LHCN-M2 (cell line): Measurements from ENCODE around the gene TNFRSF18. TPM values are rescaled to one million over a fixed set of nuclear protein-coding genes. Genes with fewer than 3 reads are reported as not detected.

Experiments
- DNase-seq: peaks from one replicate; pipeline ENCODE4 v3.0.0-alpha.2; 2012; ENCODE audit warnings: low read depth
- total RNA-seq: library from RNA; depleted of rRNA; stranded (reverse); fragments of >200 nt; gene quantifications from 2 replicates; pipeline ENCODE4 v1.2.3, GENCODE V29; 2014

The TNFRSF18 gene
- total RNA-seq, 1 experiment from 2014 or later = not detected

DNA sequence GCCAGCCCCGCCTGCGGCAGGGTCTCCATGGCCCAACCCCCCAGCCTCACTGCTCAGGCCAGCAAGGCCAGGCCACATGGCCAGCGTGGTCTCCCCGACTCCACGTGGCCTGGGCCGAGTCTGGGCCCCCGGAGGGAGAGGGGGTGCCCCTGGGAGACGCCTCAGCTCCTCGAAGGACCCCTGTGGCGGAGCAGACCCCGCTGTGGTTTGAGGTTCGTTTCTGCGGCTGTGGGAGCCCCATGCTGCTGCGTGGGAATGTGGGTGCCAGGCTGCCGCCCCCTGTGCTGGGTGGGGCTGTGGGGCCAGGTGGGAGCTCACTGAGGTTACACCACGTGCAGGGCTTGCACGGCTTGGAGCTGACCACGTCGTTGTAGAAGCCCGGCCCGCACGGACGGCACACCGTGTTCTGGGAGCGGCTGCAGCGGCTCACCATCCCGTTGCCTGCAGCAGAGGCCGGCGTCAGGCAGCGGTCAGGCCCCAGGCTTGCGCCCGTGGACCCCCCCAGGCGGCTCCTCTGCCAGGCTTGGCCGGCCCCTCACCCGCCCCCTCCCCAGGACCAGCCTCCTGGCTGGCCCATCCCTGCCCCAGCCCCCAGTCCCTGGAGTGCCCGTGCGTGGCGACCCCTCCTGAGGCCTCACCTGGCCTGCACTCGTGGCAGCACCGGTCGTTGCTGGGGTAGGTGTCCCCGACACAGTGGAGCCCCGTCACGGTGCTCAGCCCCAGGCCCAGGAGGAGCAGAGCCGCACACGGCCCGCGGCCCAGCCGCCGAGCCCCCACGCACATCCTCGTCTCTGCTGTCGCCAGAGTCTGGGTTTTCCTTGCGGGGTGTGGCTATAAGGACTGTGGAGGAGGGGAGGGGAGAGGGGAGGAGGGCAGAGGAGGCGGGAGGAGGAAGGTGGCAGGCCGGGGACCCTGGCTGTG, 7.2 kb upstream of the TNFRSF18 start, which contains the start of gene TNFRSF4:
TSS of gene TNFRSF4 (minus strand) at position 809 of the 921 bp plus-strand sequence. CDS start at position 783, 26 bp downstream.
- DNase-seq = no peak

DNA sequence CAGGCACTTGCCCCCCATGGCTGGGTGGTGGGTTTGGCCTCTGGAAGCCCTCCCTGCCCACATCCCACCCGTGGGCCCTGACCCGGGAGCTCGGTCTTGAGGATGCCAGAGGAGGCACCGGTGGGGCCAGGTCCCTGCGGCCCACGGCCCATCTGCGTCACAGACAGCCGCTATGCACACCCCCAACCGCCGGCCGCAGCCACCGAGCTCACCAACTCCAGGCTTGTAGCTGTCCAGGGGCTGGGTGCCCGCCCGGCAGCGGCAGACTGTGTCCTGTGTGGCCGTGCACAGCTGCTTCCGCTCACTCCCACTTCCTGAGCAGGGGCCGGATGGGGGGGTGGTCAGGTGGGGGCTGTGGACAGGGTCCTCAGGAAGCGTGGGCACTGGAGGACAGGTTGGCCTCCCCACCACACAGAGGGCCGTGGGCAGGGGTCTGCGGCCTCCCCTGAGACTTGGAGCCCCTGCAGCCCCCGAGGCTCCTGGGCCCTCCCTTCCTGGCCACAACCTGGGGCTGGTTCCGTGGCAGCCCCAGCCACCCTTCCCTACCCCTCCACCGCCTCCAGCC, 6.5 kb upstream of the TNFRSF18 start:
- peak; percentile 37 for DNase-seq

GRCh38 chr1:1211541-1212441, 5.4 kb upstream of the TNFRSF18 start:
- DNase-seq = no peak

- no peak for DNase-seq
Observed at GRCh38 chr1:1210726-1211540, 4.5 kb upstream of the TNFRSF18 start.

- DNase-seq = peak; percentile 23
Observed at GRCh38 chr1:1208713-1209433, 2.5 kb upstream of the TNFRSF18 start.

- DNase-seq = no peak
Observed at GRCh38 chr1:1207571-1207892, 1.1 kb upstream of the TNFRSF18 start.

DNA sequence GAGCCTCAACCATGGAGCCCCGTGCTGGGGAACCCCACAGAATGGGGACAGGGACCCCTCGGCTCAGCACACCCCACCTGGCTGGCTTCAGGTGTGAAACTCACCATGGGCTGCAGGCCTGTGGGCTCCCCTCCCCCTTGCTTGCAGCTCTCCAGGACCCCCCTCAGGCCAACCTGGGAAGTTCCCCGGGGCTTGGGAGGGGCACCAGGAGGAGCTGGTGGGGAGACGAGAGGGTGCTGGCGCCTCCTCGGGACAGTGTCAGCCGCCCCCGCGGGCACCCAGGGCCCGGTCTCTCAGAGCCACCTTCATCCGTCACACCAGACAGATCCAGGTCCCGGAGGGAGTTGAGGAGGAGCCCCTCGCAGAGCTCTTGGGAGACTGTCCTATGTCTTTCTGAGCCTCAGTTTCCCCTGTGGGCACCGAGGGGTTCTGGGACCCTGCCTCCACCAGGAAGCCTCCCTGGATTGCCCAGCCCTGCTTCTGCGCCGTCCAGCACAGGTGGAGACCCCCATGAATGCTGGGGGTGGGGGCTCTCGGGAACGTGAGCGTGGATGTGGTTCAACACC, 657 bp upstream of the TNFRSF18 start:
- no peak for DNase-seq

- DNase-seq = no peak
Observed at GRCh38 chr1:1205769-1206375, 520 bp downstream of the TNFRSF18 start.

- no peak for DNase-seq
Observed at GRCh38 chr1:1204998-1205768, 1.2 kb downstream of the TNFRSF18 start.

DNA sequence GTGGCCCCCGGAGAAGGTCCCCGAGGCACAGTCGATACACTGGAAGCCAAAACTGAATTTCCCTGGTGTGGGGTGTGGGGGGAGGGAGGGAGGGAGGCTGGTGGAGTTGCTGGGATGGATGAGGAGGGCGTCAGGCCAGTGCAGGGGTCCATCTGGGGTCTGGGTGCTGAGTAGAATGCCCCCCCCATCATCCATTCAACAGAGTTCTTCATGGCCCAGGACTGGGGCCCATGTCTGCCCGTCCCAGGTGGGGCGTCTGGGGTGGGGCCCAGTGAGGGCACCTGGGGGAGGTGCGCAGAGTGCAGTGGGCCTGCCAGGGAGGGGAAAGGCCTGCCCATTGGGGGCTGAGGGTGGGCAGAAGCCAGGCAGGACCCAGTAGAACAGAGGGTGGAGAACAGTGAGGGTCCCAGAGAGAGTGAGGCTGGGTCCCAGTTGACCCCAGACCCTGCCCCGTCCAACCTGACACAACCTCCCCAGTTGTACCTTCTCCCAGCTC, 1.9 kb downstream of the TNFRSF18 start:
- no peak for DNase-seq

- no peak for DNase-seq
Observed at GRCh38 chr1:1203561-1204424, 2.6 kb downstream of the TNFRSF18 start.

GRCh38 chr1:1202831-1203560, 3.4 kb downstream of the TNFRSF18 start:
- no peak for DNase-seq

GRCh38 chr1:1200876-1201810, 5.2 kb downstream of the TNFRSF18 start:
- DNase-seq = no peak

DNA sequence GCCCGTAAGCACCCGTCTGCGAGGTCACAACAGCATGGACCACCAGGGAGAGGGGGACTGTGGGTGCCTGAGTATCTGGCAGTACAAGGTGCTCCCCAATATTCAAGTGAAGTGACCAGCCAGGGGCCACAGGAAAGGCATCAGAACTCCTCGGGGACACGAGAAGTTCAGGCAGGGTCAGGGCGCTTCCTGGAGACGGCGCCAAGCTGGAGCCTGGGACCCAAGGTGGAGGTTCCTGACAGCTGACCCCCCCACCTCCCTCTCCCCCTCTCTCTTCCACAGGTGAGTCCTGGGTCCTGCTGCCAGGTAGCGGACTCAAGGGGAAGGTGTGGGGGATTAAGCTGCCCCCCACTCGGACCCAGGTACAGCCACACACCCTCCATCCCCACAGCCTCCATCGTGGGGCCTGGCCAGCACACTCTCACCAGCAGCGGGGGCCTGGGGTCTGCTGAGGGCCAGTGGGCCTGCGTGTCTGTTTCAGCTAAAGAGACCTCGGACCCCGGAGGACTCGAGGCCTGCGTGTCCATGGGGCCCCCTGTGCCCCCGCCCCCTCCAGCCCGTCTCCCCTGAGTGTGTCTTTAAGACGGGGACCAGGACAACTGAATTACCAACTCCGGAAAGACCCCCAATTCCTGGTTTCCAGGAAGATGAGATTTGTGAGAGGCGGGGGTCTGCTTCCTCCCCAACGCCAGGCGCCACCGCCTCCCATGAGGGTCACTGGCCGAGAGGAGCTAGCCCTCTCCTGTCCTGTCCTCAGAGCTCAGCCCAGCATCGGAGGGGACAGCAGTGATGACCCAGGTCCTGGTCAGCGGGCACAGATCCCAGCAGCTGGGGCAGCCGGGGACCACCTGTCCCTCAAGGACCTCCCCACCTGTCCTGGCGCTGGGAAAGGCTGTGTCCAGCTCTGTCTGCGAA, 6.2 kb downstream of the TNFRSF18 start:
- no peak for DNase-seq
